Activated T-cell treated with anti-CD3 and anti-CD28 coated beads, Interleukin-2, amount 50 U/mL, for 72 hours (primary cell): Measurements from ENCODE around the gene MALSU1. TPM values are rescaled to one million over a fixed set of nuclear protein-coding genes. Genes with fewer than 3 reads are reported as not detected.

ENCODE experiments used
- total RNA-seq, 2 donors: library from RNA; stranded (reverse); gene quantifications; one replicate each; pipeline ENCODE4 v1.2.3, GENCODE V29; 2022

The MALSU1 gene
- total RNA-seq, 2 donors from 2014 or later, result 62.6 to 63.8 TPM

Other genes with a start within 250 kb of the MALSU1 start
- gene KLHL7, start 193.6 kb upstream of the MALSU1 start, total RNA-seq, result 10 to 100 TPM; 20.4 to 25.4 TPM
- gene NUP42, start 117.3 kb upstream of the MALSU1 start, total RNA-seq, result 10 to 100 TPM; 38.4 to 41.5 TPM
- 1 to 10 TPM in 1 of 2 donors, under 1 TPM in 1; 0.88 to 1.1 TPM for gene GPNMB, start 52.6 kb upstream of the MALSU1 start, total RNA-seq
- 1 to 10 TPM; 2.0 to 2.6 TPM for gene IGF2BP3, start 171.2 kb downstream of the MALSU1 start, total RNA-seq
- 10 to 100 TPM; 96.8 to 97.3 TPM for gene TRA2A, start 232.6 kb downstream of the MALSU1 start, total RNA-seq